Measurements from ENCODE around the gene TMEM97. TPM values are rescaled to one million over a fixed set of nuclear protein-coding genes. Genes with fewer than 3 reads are reported as not detected.
A peak's percentile ranks its signal among the peaks of the same experiment; 100 is the strongest.

The TMEM97 gene
- total RNA-seq, 2 donors from 2014 or later = 72.1 to 80.7 TPM

- H3K36me3 Mint-ChIP-seq (ENCODE audit: low read depth) = peaks cover 71% of the 10 kb centered on the region
- Histone ChIP-seq H3K4me1 (ENCODE audit: control insufficient read depth, insufficient read depth, low read length) (peaks cover 5% of the 10 kb centered on the region), H3K27me3 (ENCODE audit: control insufficient read depth, insufficient read depth, low read length, poor library complexity, severe bottlenecking) (no peaks in the 10 kb centered on the region), H3K9me3 (ENCODE audit: control insufficient read depth, low read length) (no peaks in the 10 kb centered on the region), H3K9ac (ENCODE audit: extremely low read depth, low read length, poor library complexity, severe bottlenecking) (no peak overlapping the region), H3K36me3 (ENCODE audit: control insufficient read depth, insufficient read depth, low read length) (peaks cover 89% of the 10 kb centered on the region), H3K27ac (ENCODE audit: low read depth, low read length) (no peak overlapping the region), H3K4me3 (ENCODE audit: low read length) (no peak overlapping the region)
- WGBS, 2 experiments (ENCODE audit: insufficient coverage in 1 of 2, insufficient read length in 1 of 2) = 93 to 94% methylated on average over 6 to 10 of the region's 10 CpGs
- TF ChIP-seq CTCF (conservative IDR thresholded peaks at IDR 0.05) = no peak
- no peaks in the 10 kb centered on the region for H3K9me3 Mint-ChIP-seq
- peaks cover 4% of the 10 kb centered on the region for H3K4me1 Mint-ChIP-seq
- no peak for DNase-seq
- no peak overlapping the region for H3K4me3 Mint-ChIP-seq
- H3K27ac Mint-ChIP-seq = no peak overlapping the region
- no peaks in the 10 kb centered on the region for H3K27me3 Mint-ChIP-seq (ENCODE audit: insufficient read depth)
Observed at GRCh38 chr17:28343491-28343932, 24.5 kb downstream of the TMEM97 start.

GRCh38 chr17:28344011-28344410 is 25.0 kb downstream of the TMEM97 start:
- Histone ChIP-seq H3K27ac (ENCODE audit: low read depth, low read length) (no peak overlapping the region), H3K27me3 (ENCODE audit: control insufficient read depth, insufficient read depth, low read length, poor library complexity, severe bottlenecking) (no peaks in the 10 kb centered on the region), H3K4me1 (ENCODE audit: control insufficient read depth, insufficient read depth, low read length) (peaks cover 5% of the 10 kb centered on the region), H3K9ac (ENCODE audit: extremely low read depth, low read length, poor library complexity, severe bottlenecking) (no peak overlapping the region), H3K9me3 (ENCODE audit: control insufficient read depth, low read length) (no peaks in the 10 kb centered on the region), H3K36me3 (ENCODE audit: control insufficient read depth, insufficient read depth, low read length) (peaks cover 93% of the 10 kb centered on the region), H3K4me3 (ENCODE audit: low read length) (no peak overlapping the region)
- peaks cover 1% of the 10 kb centered on the region for H3K4me1 Mint-ChIP-seq
- DNase-seq = no peak
- no peaks in the 10 kb centered on the region for H3K27me3 Mint-ChIP-seq (ENCODE audit: insufficient read depth)
- H3K9me3 Mint-ChIP-seq = no peaks in the 10 kb centered on the region
- no peak overlapping the region for H3K27ac Mint-ChIP-seq
- H3K36me3 Mint-ChIP-seq (ENCODE audit: low read depth) = peaks cover 76% of the 10 kb centered on the region
- no peak for TF ChIP-seq CTCF (conservative IDR thresholded peaks at IDR 0.05)
- no peak overlapping the region for H3K4me3 Mint-ChIP-seq
- WGBS, 2 experiments (ENCODE audit: insufficient coverage in 1 of 2, insufficient read length in 1 of 2) = 97 to 99% methylated on average over 7 to 9 of the region's 9 CpGs

- no peak overlapping the region for H3K4me3 Mint-ChIP-seq
- peaks cover 5% of the 10 kb centered on the region for H3K4me1 ChIP-seq (ENCODE audit: control insufficient read depth, insufficient read depth, low read length)
Observed at GRCh38 chr17:28344435-28344901, 25.5 kb downstream of the TMEM97 start.

More at GRCh38 chr17:28344435-28344901, 25.5 kb downstream of the TMEM97 start:
- no peaks in the 10 kb centered on the region for H3K27me3 ChIP-seq (ENCODE audit: control insufficient read depth, insufficient read depth, low read length, poor library complexity, severe bottlenecking)
- no peak overlapping the region for H3K4me3 ChIP-seq (ENCODE audit: low read length)
- WGBS, 2 experiments (ENCODE audit: insufficient coverage in 1 of 2, insufficient read length in 1 of 2) = 94 to 95% methylated on average over 15 to 19 of the region's 19 CpGs
- peaks cover 1% of the 10 kb centered on the region for H3K4me1 Mint-ChIP-seq
- DNase-seq = peak; percentile 53
- H3K9me3 ChIP-seq (ENCODE audit: control insufficient read depth, low read length) = no peaks in the 10 kb centered on the region
- H3K36me3 Mint-ChIP-seq (ENCODE audit: low read depth) = peaks cover 74% of the 10 kb centered on the region
- peaks cover 93% of the 10 kb centered on the region for H3K36me3 ChIP-seq (ENCODE audit: control insufficient read depth, insufficient read depth, low read length)
- no peak for TF ChIP-seq CTCF (conservative IDR thresholded peaks at IDR 0.05)
- no peak overlapping the region for H3K27ac Mint-ChIP-seq
- H3K27me3 Mint-ChIP-seq (ENCODE audit: insufficient read depth) = no peaks in the 10 kb centered on the region
- no peak overlapping the region for H3K9ac ChIP-seq (ENCODE audit: extremely low read depth, low read length, poor library complexity, severe bottlenecking)
- no peak overlapping the region for H3K27ac ChIP-seq (ENCODE audit: low read depth, low read length)
- no peaks in the 10 kb centered on the region for H3K9me3 Mint-ChIP-seq
